K562 (cell line): ENCODE measurements around the gene LIMCH1. TPM values are rescaled to one million over a fixed set of nuclear protein-coding genes. Genes with fewer than 3 reads are reported as not detected.

ENCODE experiments used
- ATAC-seq: fragments of 200-7000 bp; cut with Tn5 transposase; 3 replicates; pipeline ENCODE4 v1.9.1; 2020; ENCODE audit warnings: moderate library complexity
- BruUV-seq: library from RNA; stranded (reverse); fragments of 400-500 nt; replicated peaks from 2 replicates; lab custom pipeline; 2021; lab: Mats Ljungman, UMichigan
- CTCF ChIA-PET: fragments of 300-600 bp; formaldehyde crosslinking; extraction: SDS; loops from one replicate; lab custom pipeline; 2021; ENCODE audit warnings: low intra/inter-chr PET ratio; lab: Yijun Ruan, JAX
- POLR2A ChIA-PET: fragments of 300-600, 350-650 bp; sonication (Branson Sonifier 250); formaldehyde crosslinking; extraction: SDS; loops from one replicate; lab custom pipeline; 2021; ENCODE audit warnings: antibody characterized with exemption, inconsistent platforms; lab: Yijun Ruan, JAX
- DNase-seq, 4 experiments: peaks; one replicate each; pipeline versions ENCODE4 v3.0.0 to v3.0.0-alpha.2; 2011 to 2018; ENCODE audit warnings: low spot score in 3 of 4, mixed read lengths in 3 of 4; ENCODE audit errors: extremely low read depth in 1 of 4
- FAIRE-seq: peaks from 2 replicates; lab custom pipeline; 2011; peaks lifted over from hg19 to GRCh38; lab: Jason Lieb, UNC
- H2AFZ ChIP-seq: 2 replicates; pipeline ENCODE4 v1.6.0; 2011; ENCODE audit warnings: low read depth, low read length, control low read depth, inconsistent platforms
- H3K27ac ChIP-seq: fragments of 200-600 bp; 3 replicates; pipeline ENCODE4 v1.8.0; 2011; ENCODE audit warnings: low read depth, mild to moderate bottlenecking, control low read depth, inconsistent platforms, low read length, moderate library complexity, mixed read lengths; ENCODE audit errors: extremely low read depth
- H3K27me3 ChIP-seq, 2 experiments: fragments of 300-600 bp in 1 of 2; 2 replicates in 1 of 2; 3 replicates in 1 of 2; pipeline versions ENCODE4 v1.6.0 to v1.8.0; 2011; ENCODE audit warnings: inconsistent platforms in 2 of 2, low read length in 2 of 2, mild to moderate bottlenecking in 1 of 2, mixed read lengths in 1 of 2, moderate library complexity in 1 of 2; ENCODE audit not compliant: control insufficient read depth in 2 of 2, insufficient read depth in 2 of 2
- H3K36me3 ChIP-seq: fragments of 300-600 bp; 3 replicates; pipeline ENCODE4 v1.8.0; 2011; ENCODE audit warnings: mild to moderate bottlenecking, low read length, inconsistent platforms; ENCODE audit not compliant: control insufficient read depth, insufficient read depth
- H3K4me1 ChIP-seq, 2 experiments: fragments of 200-600 bp in 1 of 2; replicated peaks in 1 of 2; 2 replicates in 1 of 2; 3 replicates in 1 of 2; pipeline versions ENCODE4 v1.5.1 to v1.8.0; 2011; ENCODE audit warnings: inconsistent platforms in 2 of 2, low read length in 2 of 2, mild to moderate bottlenecking in 1 of 2, mixed read lengths in 1 of 2, moderate library complexity in 1 of 2; ENCODE audit not compliant: control insufficient read depth in 2 of 2, insufficient read depth in 2 of 2
- H3K4me2 ChIP-seq: 2 replicates; pipeline ENCODE4 v1.6.1; 2011; ENCODE audit warnings: low read length, control low read depth, inconsistent platforms, mixed read lengths; ENCODE audit not compliant: insufficient read depth
- H3K4me3 ChIP-seq: fragments of 200-600 bp; sonication (generic), shearing (Covaris generic); 2 replicates; pipeline ENCODE4 v1.5.1; 2016; ENCODE audit warnings: control low read depth, inconsistent platforms
- H3K79me2 ChIP-seq: fragments of 200-600 bp; 3 replicates; pipeline ENCODE4 v1.8.0; 2011; ENCODE audit warnings: low read length, inconsistent platforms; ENCODE audit not compliant: control insufficient read depth, insufficient read depth
- H3K9ac ChIP-seq, 2 experiments: 2 replicates each; pipeline versions ENCODE4 v1.6.0 to v1.6.1; 2011; ENCODE audit warnings: low read depth in 2 of 2, low read length in 2 of 2, control low read depth in 1 of 2, inconsistent platforms in 1 of 2, mild to moderate bottlenecking in 1 of 2, mixed read lengths in 1 of 2; ENCODE audit not compliant: insufficient read depth in 1 of 2
- H3K9me1 ChIP-seq: one replicate; pipeline ENCODE4 v1.6.0; 2011; ENCODE audit warnings: inconsistent platforms, mild to moderate bottlenecking, low read length, moderate library complexity; ENCODE audit not compliant: control insufficient read depth, insufficient read depth
- H3K9me3 ChIP-seq: replicated peaks from 2 replicates; pipeline ENCODE4 v1.5.1; 2011; ENCODE audit warnings: low read depth, low read length, inconsistent platforms; ENCODE audit not compliant: control insufficient read depth, insufficient read depth
- H4K20me1 ChIP-seq: replicated peaks from 2 replicates; pipeline ENCODE4 v1.6.1; 2011; ENCODE audit warnings: low read length, inconsistent platforms, mixed read lengths; ENCODE audit not compliant: control insufficient read depth, insufficient read depth
- ARHGAP35 ChIP-seq: fragments of 450-650 bp; IDR thresholded peaks from 2 replicates; pipeline ENCODE4 v1.6.1; 2018; ENCODE audit not compliant: partially characterized antibody
- DACH1 ChIP-seq: fragments of 450-650 bp; IDR thresholded peaks from 2 replicates; pipeline ENCODE4 v1.6.1; 2018; ENCODE audit not compliant: partially characterized antibody
- DDX20 ChIP-seq: fragments of 450-650 bp; IDR thresholded peaks from 2 replicates; pipeline ENCODE4 v1.6.1; 2016; ENCODE audit warnings: missing genetic modification characterization, low read depth, mild to moderate bottlenecking, missing compliant biosample characterization, moderate library complexity
- DLX4 ChIP-seq: fragments of 250-450 bp; sonication (Bioruptor Pico); IDR thresholded peaks from 2 replicates; pipeline ENCODE4 v1.6.1; 2021; ENCODE audit warnings: mild to moderate bottlenecking
- ETV6 ChIP-seq, 3 experiments: fragments of 150-350 bp in 1 of 3; sonication (generic) in 1 of 3; formaldehyde crosslinking in 1 of 3; IDR thresholded peaks; 2 replicates each; pipeline versions ENCODE4 v1.6.1 to v1.8.0; 2014 to 2022; ENCODE audit warnings: borderline replicate concordance in 2 of 3, low read depth in 2 of 3, antibody characterized with exemption in 1 of 3, low read length in 1 of 3, mild to moderate bottlenecking in 1 of 3, missing genetic modification reagents in 1 of 3
- PTBP1 ChIP-seq: fragments of 200-400 bp; formaldehyde crosslinking; IDR thresholded peaks from 2 replicates; pipeline ENCODE4 v1.6.1; 2017; ENCODE audit warnings: low read depth, low read length
- U2AF2 ChIP-seq: fragments of 200-400 bp; formaldehyde crosslinking; optimal IDR thresholded peaks from 2 replicates; pipeline ENCODE3; 2017; ENCODE audit warnings: low read depth, mild to moderate bottlenecking, low read length
- ZBTB1 ChIP-seq: sonication (generic); formaldehyde crosslinking; IDR thresholded peaks from 2 replicates; pipeline ENCODE4 v1.8.1; 2023; ENCODE audit warnings: missing genetic modification reagents, low read depth, mild to moderate bottlenecking, borderline replicate concordance
- ZBTB5 ChIP-seq: fragments of 450-650 bp; IDR thresholded peaks from 2 replicates; pipeline ENCODE4 v1.6.1; 2017; ENCODE audit warnings: antibody characterized with exemption
- ZNF277 ChIP-seq: fragments of 250-450 bp; sonication (Bioruptor Pico); IDR thresholded peaks from 2 replicates; pipeline ENCODE4 v1.8.0; 2022; ENCODE audit warnings: inconsistent platforms, mild to moderate bottlenecking, moderate library complexity, borderline replicate concordance
- ZNF384 ChIP-seq: IDR thresholded peaks from 2 replicates; pipeline ENCODE4 v1.6.1; 2012; ENCODE audit warnings: low read depth, low read length, improper control_type of control experiment
- ZNF41 ChIP-seq: fragments of 250-450 bp; sonication (Bioruptor Pico); conservative IDR thresholded peaks from 2 replicates; pipeline ENCODE4 v1.4.0; 2020; ENCODE audit warnings: mild to moderate bottlenecking
- ZNF780A ChIP-seq: fragments of 250-450 bp; sonication (Bioruptor Pico); IDR thresholded peaks from 2 replicates; pipeline ENCODE4 v1.5.0; 2021; ENCODE audit warnings: mild to moderate bottlenecking
- WGBS: fragments of 100-300 bp; shearing (Covaris generic); methylation state at CpG from one replicate; pipeline ENCODE4 v1.1.6; 2016; ENCODE audit warnings: low coverage, mixed read lengths; ENCODE audit not compliant: insufficient coverage; ENCODE audit errors: missing lambda C conversion rate; 5-methylcytosine and 5-hydroxymethylcytosine counted together
- in situ Hi-C: fragments of 300-500 bp; cut with MboI; formaldehyde crosslinking; loops from 4 replicates; pipeline ENCODE4 v1.15.0; 2018; ENCODE audit warnings: inconsistent platforms, mixed read lengths
- intact Hi-C: fragments of 100-400 bp; cut with micrococcal nuclease; formaldehyde crosslinking; loops from 2 replicates; pipeline ENCODE4 v1.14.2; 2022
- polyA plus RNA-seq, 8 experiments: library from polyadenylated mRNA; depleted of rRNA in 4 of 8; stranded (reverse) in 5 of 8; unstranded in 3 of 8; fragments of >200 nt; fragmentation: Nextera tagmentation in 2 of 8; fragmentation: Illumina TruSeq in 1 of 8; extraction: Ambion mirVana in 2 of 8; extraction: Trizol in 1 of 8; gene quantifications; 2 replicates each; pipeline versions ENCODE4 v1.2.1 to v1.2.3, GENCODE V29; 2011 to 2014; ENCODE audit warnings: inconsistent platforms in 1 of 8, missing spikeins in 1 of 8
- total RNA-seq, 7 experiments: library from RNA; depleted of rRNA in 6 of 7; stranded (reverse); fragments of >200 nt in 6 of 7; fragmentation: Illumina TruSeq in 2 of 7; extraction: Trizol in 2 of 7; gene quantifications; 2 replicates each; pipeline versions ENCODE4 v1.2.1 to v1.2.3, GENCODE V29; 2011 to 2021; ENCODE audit warnings: low replicate concordance in 1 of 7

Gene LIMCH1
- total and polyA plus RNA-seq, 9 of the 15 experiments (the other 6 are each of a cell fraction or from before 2014, with no cell fraction given): 0.35 TPM; not detected in 8

GRCh38 chr4:41568363-41568762, 30.4 kb downstream of the LIMCH1 start:
- H3K9me1 ChIP-seq: no peaks in the 10 kb centered on the region
- WGBS: 2% methylated on average over 5 of the region's 5 CpGs
- H3K9ac ChIP-seq: no peak overlapping the region
- in situ Hi-C loops: no loop called here
- no peaks in the 10 kb centered on the region for H3K36me3 ChIP-seq
- H3K9me3 ChIP-seq: no peaks in the 10 kb centered on the region
- ChIA-PET POLR2A (no interaction called here), CTCF (no interaction called here)
- no TSS peak for BruUV-seq
- TF ChIP-seq DDX20 (tag) (no peak), DACH1 (no peak), ZBTB5 (no peak), ETV6 (IDR thresholded peaks at IDR 0.05; ENCODE audit: borderline replicate concordance in 1 of 2, low read depth in 2 of 2, low read length in 1 of 2) (no peak), ETV6 (CRISPR knock-in tag; IDR thresholded peaks at IDR 0.05; ENCODE audit: borderline replicate concordance) (no peak), PTBP1 (no peak), ZNF277 (CRISPR knock-in tag) (no peak), ZNF384 (no peak), DLX4 (CRISPR knock-in tag) (no peak), U2AF2 (no peak), ARHGAP35 (no peak), ZNF780A (CRISPR knock-in tag) (no peak), ZBTB1 (no peak), ZNF41 (no peak)
- ATAC-seq (no peak), FAIRE-seq (no peak), DNase-seq (no peak)
- H3K27me3 ChIP-seq: no peaks in the 10 kb centered on the region
- H3K4me2 ChIP-seq: no peak overlapping the region
- intact Hi-C loops: no loop called here
- H3K79me2 ChIP-seq: no peaks in the 10 kb centered on the region
- no peak overlapping the region for H3K27ac ChIP-seq
- no peak overlapping the region for H2AFZ ChIP-seq
- H4K20me1 ChIP-seq: no peaks in the 10 kb centered on the region
- no peaks in the 10 kb centered on the region for H3K4me1 ChIP-seq
- H3K4me3 ChIP-seq: no peak overlapping the region
